GDM1 (cell line): ENCODE data around the gene SNX2.
"Not testable (repeated sequence)": the region's sequence is repeated elsewhere in the genome, so short reads cannot be mapped to it uniquely, and the experiment has no call there.

Source experiments
- DNase-seq: peaks from one replicate; lab custom pipeline; 2025; lab: John Stamatoyannopoulos, UW

SNX2 gene

GRCh38 chr5:122844136-122844909 is 69.4 kb downstream of the SNX2 start:
- DNase-seq = no peak

GRCh38 chr5:122844910-122845228 is 70.0 kb downstream of the SNX2 start:
- no peak for DNase-seq

GRCh38 chr5:122845229-122846050 is 70.6 kb downstream of the SNX2 start, which contains the start of gene SNX24:
SNX24 (plus strand) TSS chr5:122845613; CDS start chr5:122845634, 21 bp downstream.
- no peak for DNase-seq

GRCh38 chr5:122846051-122846550 is 71.2 kb downstream of the SNX2 start:
- DNase-seq = no peak

GRCh38 chr5:122847687-122848081 is 72.8 kb downstream of the SNX2 start:
- no peak for DNase-seq

GRCh38 chr5:122849771-122850170 is 74.9 kb downstream of the SNX2 start:
- no peak for DNase-seq

- DNase-seq = not testable (repeated sequence)
These were observed 82.7 kb downstream of the SNX2 start for GRCh38 chr5:122857538-122857937.

- no peak for DNase-seq
These were observed 83.6 kb downstream of the SNX2 start for GRCh38 chr5:122858451-122858850.

- DNase-seq = no peak
These were observed 88.4 kb downstream of the SNX2 start for GRCh38 chr5:122863240-122863639.

GRCh38 chr5:122863721-122864120 is 88.8 kb downstream of the SNX2 start:
- no peak for DNase-seq

- DNase-seq = no peak
These were observed 89.5 kb downstream of the SNX2 start for GRCh38 chr5:122864400-122864799.

GRCh38 chr5:122864842-122865241 is 90.0 kb downstream of the SNX2 start:
- DNase-seq = no peak

GRCh38 chr5:122870219-122870856 is 95.5 kb downstream of the SNX2 start:
- DNase-seq = no peak

- no peak for DNase-seq
These were observed 96.8 kb downstream of the SNX2 start for GRCh38 chr5:122871661-122872060.

GRCh38 chr5:122874179-122874875 is 99.4 kb downstream of the SNX2 start:
- DNase-seq = no peak

GRCh38 chr5:122877518-122877917 is 102.6 kb downstream of the SNX2 start:
- DNase-seq = no peak

GRCh38 chr5:122879076-122879475 is 104.2 kb downstream of the SNX2 start:
- no peak for DNase-seq
